GM23338 (cell line): Measurements from ENCODE around the gene SAMD8. TPM values are rescaled to one million over a fixed set of nuclear protein-coding genes. Genes with fewer than 3 reads are reported as not detected.

Experiments
- ATAC-seq: fragments of 200-7000 bp; cut with Tn5 transposase; 3 replicates; pipeline ENCODE4 v1.9.1; 2020
- DNase-seq: peaks from one replicate; pipeline ENCODE4 v3.0.0-alpha.2; 2015; ENCODE audit warnings: low spot score
- H2AFZ ChIP-seq: fragments of 200-600 bp; sonication (generic); 2 replicates; pipeline ENCODE4 v1.8.0; 2016; ENCODE audit warnings: antibody characterized with exemption, mild to moderate bottlenecking, moderate library complexity
- H3F3A ChIP-seq: fragments of 200-600 bp; sonication (generic); replicated peaks from 2 replicates; pipeline ENCODE4 v1.8.0; 2017; ENCODE audit warnings: antibody characterized with exemption, mixed run types, low read depth
- H3K27ac ChIP-seq: fragments of 200-600 bp; sonication (generic); 2 replicates; pipeline ENCODE4 v1.6.1; 2016; ENCODE audit warnings: low read depth
- H3K27me3 ChIP-seq: fragments of 200-600 bp; sonication (generic); 2 replicates; pipeline ENCODE4 v1.8.0; 2016; ENCODE audit warnings: mild to moderate bottlenecking, mixed run types, moderate library complexity; ENCODE audit not compliant: insufficient read depth
- H3K36me3 ChIP-seq: fragments of 200-600 bp; sonication (generic); 2 replicates; pipeline ENCODE4 v1.8.0; 2016; ENCODE audit warnings: mild to moderate bottlenecking; ENCODE audit not compliant: insufficient read depth
- H3K4me1 ChIP-seq: fragments of 200-600 bp; sonication (generic); 2 replicates; pipeline ENCODE4 v1.8.0; 2016; ENCODE audit warnings: mild to moderate bottlenecking, moderate library complexity; ENCODE audit not compliant: insufficient read depth
- H3K4me2 ChIP-seq: fragments of 200-600 bp; sonication (generic); 2 replicates; pipeline ENCODE4 v1.7.1; 2017; ENCODE audit warnings: mixed run types
- H3K4me3 ChIP-seq: fragments of 200-600 bp; sonication (generic); 2 replicates; pipeline ENCODE4 v1.6.1; 2016; ENCODE audit warnings: mixed run types
- H3K79me2 ChIP-seq: fragments of 200-600 bp; sonication (generic); replicated peaks from 2 replicates; pipeline ENCODE4 v1.8.0; 2017; ENCODE audit warnings: mild to moderate bottlenecking; ENCODE audit not compliant: insufficient read depth
- H3K9me2 ChIP-seq: fragments of 200-600 bp; sonication (generic); 2 replicates; pipeline ENCODE4 v1.8.0; 2017; ENCODE audit not compliant: insufficient read depth
- H4K20me1 ChIP-seq: fragments of 200-600 bp; sonication (generic); replicated peaks from 2 replicates; pipeline ENCODE4 v1.8.0; 2017; ENCODE audit warnings: mild to moderate bottlenecking; ENCODE audit not compliant: insufficient read depth
- H3K27ac Mint-ChIP-seq: 2 replicates; pipeline ENCODE4 v1.8.0; 2020; ENCODE audit warnings: inconsistent platforms, mild to moderate bottlenecking, moderate library complexity, mixed read lengths
- H3K27me3 Mint-ChIP-seq: 3 replicates; pipeline ENCODE4 v1.8.0; 2022; ENCODE audit warnings: low read depth, mild to moderate bottlenecking, moderate library complexity, mixed read lengths, inconsistent platforms; ENCODE audit not compliant: insufficient read depth, poor library complexity
- H3K36me3 Mint-ChIP-seq: 3 replicates; pipeline ENCODE4 v1.8.0; 2021; ENCODE audit warnings: low read depth, mild to moderate bottlenecking, inconsistent platforms, moderate library complexity, mixed read lengths
- H3K4me1 Mint-ChIP-seq: 3 replicates; pipeline ENCODE4 v1.8.0; 2020; ENCODE audit warnings: mild to moderate bottlenecking, inconsistent platforms, mixed read lengths
- H3K4me3 Mint-ChIP-seq: 3 replicates; pipeline ENCODE4 v1.8.0; 2021; ENCODE audit warnings: moderate library complexity, mild to moderate bottlenecking, inconsistent platforms, mixed read lengths
- H3K9me3 Mint-ChIP-seq: 3 replicates; pipeline ENCODE4 v1.8.0; 2020; ENCODE audit warnings: moderate library complexity, mild to moderate bottlenecking, inconsistent platforms, mixed read lengths
- CREB1 ChIP-seq: fragments of 250-450 bp; sonication (Bioruptor Pico); IDR thresholded peaks from 2 replicates; pipeline ENCODE4 v1.5.0; 2020; ENCODE audit warnings: low read depth, mild to moderate bottlenecking, moderate library complexity
- CTCF ChIP-seq, 2 experiments: fragments of 200-600 bp in 1 of 2; sonication (generic) in 1 of 2; conservative IDR thresholded peaks; 2 replicates each; pipeline versions ENCODE4 v1.5.1 to v1.6.1; 2016 to 2017; ENCODE audit warnings: antibody characterized with exemption in 2 of 2, low read depth in 2 of 2, mild to moderate bottlenecking in 2 of 2, moderate library complexity in 1 of 2
- ETS1 ChIP-seq: IDR thresholded peaks from 2 replicates; pipeline ENCODE4 v1.6.1; 2016; ENCODE audit warnings: antibody characterized with exemption
- EZH2 ChIP-seq: fragments of 200-600 bp; sonication (generic); IDR thresholded peaks from one replicate; pipeline ENCODE4 v1.8.0; 2017; ENCODE audit warnings: antibody characterized with exemption, mild to moderate bottlenecking, low read depth; ENCODE audit not compliant: unreplicated experiment
- EZH2phosphoT487 ChIP-seq: fragments of 200-600 bp; sonication (generic); IDR thresholded peaks from one replicate; pipeline ENCODE4 v1.8.1; 2018; ENCODE audit warnings: antibody characterized with exemption; ENCODE audit not compliant: unreplicated experiment
- JUNB ChIP-seq: IDR thresholded peaks from one replicate; pipeline ENCODE4 v1.6.1; 2016; ENCODE audit warnings: antibody characterized with exemption; ENCODE audit not compliant: unreplicated experiment
- NANOG ChIP-seq: IDR thresholded peaks from 2 replicates; pipeline ENCODE4 v1.6.1; 2016; ENCODE audit warnings: antibody characterized with exemption, borderline replicate concordance
- POLR2AphosphoS5 ChIP-seq: IDR thresholded peaks from 2 replicates; pipeline ENCODE4 v1.6.1; 2016; ENCODE audit warnings: antibody characterized with exemption, low read depth
- STAT1 ChIP-seq: IDR thresholded peaks from one replicate; pipeline ENCODE4 v1.6.1; 2016; ENCODE audit warnings: antibody characterized with exemption; ENCODE audit not compliant: unreplicated experiment
- ZNF114 ChIP-seq: fragments of 250-450 bp; sonication (Bioruptor Pico); IDR thresholded peaks from 2 replicates; pipeline ENCODE4 v1.5.0; 2020; ENCODE audit warnings: mild to moderate bottlenecking, moderate library complexity
- ZNF331 ChIP-seq: fragments of 250-450 bp; sonication (Bioruptor Pico); IDR thresholded peaks from 2 replicates; pipeline ENCODE4 v1.5.0; 2020; ENCODE audit warnings: low read depth, mild to moderate bottlenecking, moderate library complexity
- polyA plus RNA-seq: library from polyadenylated mRNA; unstranded; fragments of >200 nt; fragmentation: Nextera tagmentation; extraction: Ambion mirVana; gene quantifications from 2 replicates; pipeline ENCODE4 v1.2.1, GENCODE V29; 2016
- total RNA-seq: library from RNA; depleted of rRNA; stranded (reverse); fragments of >200 nt; shearing (Covaris generic); gene quantifications from 2 replicates; pipeline ENCODE4 v1.2.3, GENCODE V29; 2014
- TF ChIP-seq, protein P1 (sequence below): fragments of 250-450 bp; sonication (Bioruptor Pico); IDR thresholded peaks from 2 replicates; pipeline ENCODE4 v1.5.0; 2020; ENCODE audit warnings: mild to moderate bottlenecking, moderate library complexity

Gene SAMD8
- total and polyA plus RNA-seq, 2 experiments from 2014 or later = 7.8 to 28.4 TPM

GRCh38 chr10:75176046-75176445, 64.6 kb downstream of the SAMD8 start (continued):
- TF ChIP-seq, protein P1, sequence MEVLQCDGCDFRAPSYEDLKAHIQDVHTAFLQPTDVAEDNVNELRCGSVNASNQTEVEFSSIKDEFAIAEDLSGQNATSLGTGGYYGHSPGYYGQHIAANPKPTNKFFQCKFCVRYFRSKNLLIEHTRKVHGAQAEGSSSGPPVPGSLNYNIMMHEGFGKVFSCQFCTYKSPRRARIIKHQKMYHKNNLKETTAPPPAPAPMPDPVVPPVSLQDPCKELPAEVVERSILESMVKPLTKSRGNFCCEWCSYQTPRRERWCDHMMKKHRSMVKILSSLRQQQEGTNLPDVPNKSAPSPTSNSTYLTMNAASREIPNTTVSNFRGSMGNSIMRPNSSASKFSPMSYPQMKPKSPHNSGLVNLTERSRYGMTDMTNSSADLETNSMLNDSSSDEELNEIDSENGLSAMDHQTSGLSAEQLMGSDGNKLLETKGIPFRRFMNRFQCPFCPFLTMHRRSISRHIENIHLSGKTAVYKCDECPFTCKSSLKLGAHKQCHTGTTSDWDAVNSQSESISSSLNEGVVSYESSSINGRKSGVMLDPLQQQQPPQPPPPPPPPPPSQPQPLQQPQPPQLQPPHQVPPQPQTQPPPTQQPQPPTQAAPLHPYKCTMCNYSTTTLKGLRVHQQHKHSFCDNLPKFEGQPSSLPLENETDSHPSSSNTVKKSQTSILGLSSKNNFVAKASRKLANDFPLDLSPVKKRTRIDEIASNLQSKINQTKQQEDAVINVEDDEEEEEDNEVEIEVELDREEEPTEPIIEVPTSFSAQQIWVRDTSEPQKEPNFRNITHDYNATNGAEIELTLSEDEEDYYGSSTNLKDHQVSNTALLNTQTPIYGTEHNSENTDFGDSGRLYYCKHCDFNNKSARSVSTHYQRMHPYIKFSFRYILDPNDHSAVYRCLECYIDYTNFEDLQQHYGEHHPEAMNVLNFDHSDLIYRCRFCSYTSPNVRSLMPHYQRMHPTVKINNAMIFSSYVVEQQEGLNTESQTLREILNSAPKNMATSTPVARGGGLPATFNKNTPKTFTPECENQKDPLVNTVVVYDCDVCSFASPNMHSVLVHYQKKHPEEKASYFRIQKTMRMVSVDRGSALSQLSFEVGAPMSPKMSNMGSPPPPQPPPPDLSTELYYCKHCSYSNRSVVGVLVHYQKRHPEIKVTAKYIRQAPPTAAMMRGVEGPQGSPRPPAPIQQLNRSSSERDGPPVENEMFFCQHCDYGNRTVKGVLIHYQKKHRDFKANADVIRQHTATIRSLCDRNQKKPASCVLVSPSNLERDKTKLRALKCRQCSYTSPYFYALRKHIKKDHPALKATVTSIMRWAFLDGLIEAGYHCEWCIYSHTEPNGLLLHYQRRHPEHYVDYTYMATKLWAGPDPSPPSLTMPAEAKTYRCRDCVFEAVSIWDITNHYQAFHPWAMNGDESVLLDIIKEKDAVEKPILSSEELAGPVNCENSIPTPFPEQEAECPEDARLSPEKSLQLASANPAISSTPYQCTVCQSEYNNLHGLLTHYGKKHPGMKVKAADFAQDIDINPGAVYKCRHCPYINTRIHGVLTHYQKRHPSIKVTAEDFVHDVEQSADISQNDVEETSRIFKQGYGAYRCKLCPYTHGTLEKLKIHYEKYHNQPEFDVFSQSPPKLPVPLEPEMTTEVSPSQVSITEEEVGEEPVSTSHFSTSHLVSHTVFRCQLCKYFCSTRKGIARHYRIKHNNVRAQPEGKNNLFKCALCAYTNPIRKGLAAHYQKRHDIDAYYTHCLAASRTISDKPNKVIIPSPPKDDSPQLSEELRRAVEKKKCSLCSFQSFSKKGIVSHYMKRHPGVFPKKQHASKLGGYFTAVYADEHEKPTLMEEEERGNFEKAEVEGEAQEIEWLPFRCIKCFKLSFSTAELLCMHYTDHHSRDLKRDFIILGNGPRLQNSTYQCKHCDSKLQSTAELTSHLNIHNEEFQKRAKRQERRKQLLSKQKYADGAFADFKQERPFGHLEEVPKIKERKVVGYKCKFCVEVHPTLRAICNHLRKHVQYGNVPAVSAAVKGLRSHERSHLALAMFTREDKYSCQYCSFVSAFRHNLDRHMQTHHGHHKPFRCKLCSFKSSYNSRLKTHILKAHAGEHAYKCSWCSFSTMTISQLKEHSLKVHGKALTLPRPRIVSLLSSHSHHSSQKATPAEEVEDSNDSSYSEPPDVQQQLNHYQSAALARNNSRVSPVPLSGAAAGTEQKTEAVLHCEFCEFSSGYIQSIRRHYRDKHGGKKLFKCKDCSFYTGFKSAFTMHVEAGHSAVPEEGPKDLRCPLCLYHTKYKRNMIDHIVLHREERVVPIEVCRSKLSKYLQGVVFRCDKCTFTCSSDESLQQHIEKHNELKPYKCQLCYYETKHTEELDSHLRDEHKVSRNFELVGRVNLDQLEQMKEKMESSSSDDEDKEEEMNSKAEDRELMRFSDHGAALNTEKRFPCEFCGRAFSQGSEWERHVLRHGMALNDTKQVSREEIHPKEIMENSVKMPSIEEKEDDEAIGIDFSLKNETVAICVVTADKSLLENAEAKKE (CRISPR knock-in tag) = no peak
- TF ChIP-seq ZNF331 (CRISPR knock-in tag) (no peak), EZH2phosphoT487 (no peak), STAT1 (no peak)

DNA sequence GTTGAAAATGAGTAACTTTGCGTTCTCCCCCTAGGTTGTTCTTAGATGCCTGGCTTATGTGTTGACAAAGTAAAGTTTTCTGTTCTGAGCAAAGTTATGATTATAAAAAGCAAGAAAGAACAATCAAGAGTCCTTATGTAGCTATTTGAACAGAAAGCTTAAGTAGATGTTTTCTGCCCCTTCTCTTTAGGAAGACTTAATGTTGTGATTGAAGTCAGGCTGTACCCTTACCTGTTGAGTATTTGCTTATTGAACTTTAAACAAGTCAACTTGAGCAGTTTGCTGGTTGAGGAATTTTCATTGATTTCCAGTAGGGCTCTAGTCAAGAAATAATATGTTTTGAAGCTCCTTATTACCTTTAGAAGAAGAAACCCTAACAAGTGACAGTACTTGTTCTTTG, 65.3 kb downstream of the SAMD8 start:
- Histone ChIP-seq H3K27ac (no peak overlapping the region), H3K4me1 (no peaks in the 10 kb centered on the region), H3K36me3 (no peaks in the 10 kb centered on the region), H3K9me2 (no peaks in the 10 kb centered on the region), H3K79me2 (no peaks in the 10 kb centered on the region), H4K20me1 (no peaks in the 10 kb centered on the region; the same call in 1 of the 2 replicates), H3K27me3 (no peaks in the 10 kb centered on the region), H2AFZ (no peak overlapping the region), H3K4me2 (no peak overlapping the region), H3K4me3 (no peak overlapping the region), H3F3A (no peaks in the 10 kb centered on the region)
- Mint-ChIP-seq H3K4me3 (no peak overlapping the region), H3K36me3 (no peaks in the 10 kb centered on the region), H3K9me3 (no peaks in the 10 kb centered on the region), H3K4me1 (no peaks in the 10 kb centered on the region), H3K27ac (no peak overlapping the region), H3K27me3 (no peaks in the 10 kb centered on the region)
- ATAC-seq (no peak), DNase-seq (no peak)
- TF ChIP-seq STAT1 (no peak), CTCF (conservative IDR thresholded peaks at IDR 0.05; ENCODE audit: low read depth in 2 of 2) (no peak), NANOG (no peak), CREB1 (no peak), POLR2AphosphoS5 (no peak), EZH2 (no peak), JUNB (no peak), ETS1 (no peak), ZNF114 (CRISPR knock-in tag) (no peak), EZH2phosphoT487 (no peak), ZNF331 (CRISPR knock-in tag) (no peak)
